Right renal pelvis (tissue), 4 donors: ENCODE measurements around the gene RRAGD. TPM values are rescaled to one million over a fixed set of nuclear protein-coding genes. Genes with fewer than 3 reads are reported as not detected.

ENCODE experiments used
- DNase-seq, 4 donors: peaks; one replicate each; pipeline ENCODE4 v3.0.0-alpha.2; 2013; ENCODE audit warnings: low read depth in 4 of 4, low spot score in 3 of 4, missing footprints in 1 of 4
- polyA plus RNA-seq, 4 donors: library from polyadenylated mRNA; unstranded; fragments of 120-200 nt; gene quantifications; one replicate each; pipeline ENCODE4 v1.2.1, GENCODE V29; 2013; ENCODE audit not compliant: insufficient read length in 4 of 4

RRAGD gene
- polyA plus RNA-seq, 4 donors, result 30.8 to 43.0 (median 36.1) TPM

- DNase-seq, result no peak
Observed at GRCh38 chr6:89348372-89348771, 63.7 kb downstream of the RRAGD start.

GRCh38 chr6:89347825-89348224 is 64.2 kb downstream of the RRAGD start:
- DNase-seq, result no peak

- no peak for DNase-seq
Observed at GRCh38 chr6:89346433-89346832, 65.6 kb downstream of the RRAGD start.

GRCh38 chr6:89339565-89339964 is 72.5 kb downstream of the RRAGD start:
- no peak for DNase-seq

- DNase-seq, result no peak
Observed at GRCh38 chr6:89335164-89335563, 76.9 kb downstream of the RRAGD start.

- no peak for DNase-seq
Observed at GRCh38 chr6:89330910-89331309, 81.2 kb downstream of the RRAGD start.

- DNase-seq, result no peak
Observed at GRCh38 chr6:89328976-89329375, 83.1 kb downstream of the RRAGD start.

GRCh38 chr6:89324304-89324703 is 87.8 kb downstream of the RRAGD start:
- no peak for DNase-seq

GRCh38 chr6:89323511-89323971 is 88.5 kb downstream of the RRAGD start:
- DNase-seq, result no peak

GRCh38 chr6:89321131-89321970 is 90.7 kb downstream of the RRAGD start:
- no peak for DNase-seq

GRCh38 chr6:89320012-89320559 is 92.0 kb downstream of the RRAGD start:
- no peak for DNase-seq

GRCh38 chr6:89317067-89317466 is 95.0 kb downstream of the RRAGD start:
- no peak for DNase-seq

GRCh38 chr6:89315249-89315885 is 96.7 kb downstream of the RRAGD start, which contains the start of gene GABRR2:
GABRR2 (minus strand) TSS chr6:89315299; CDS start chr6:89315165, 134 bp downstream.
- no peak for DNase-seq

- DNase-seq, result no peak
Observed at GRCh38 chr6:89314692-89315091, 97.4 kb downstream of the RRAGD start.

Other genes with a start within 250 kb of the RRAGD start
- gene GABRR1, start 194.9 kb downstream of the RRAGD start, polyA plus RNA-seq, result 1 to 10 TPM; 1.3 to 2.9 (median 2.4) TPM
- gene GABRR2, start 97.0 kb downstream of the RRAGD start, polyA plus RNA-seq, result 1 to 10 TPM; 1.1 to 2.3 (median 1.4) TPM
- 10 to 100 TPM; 54.8 to 69.7 (median 67.4) TPM for gene UBE2J1, start 59.6 kb downstream of the RRAGD start, polyA plus RNA-seq
- gene ANKRD6, start 20.9 kb upstream of the RRAGD start, polyA plus RNA-seq, result 10 to 100 TPM; 20.0 to 27.6 (median 24.1) TPM
- 10 to 100 TPM; 41.7 to 58.3 (median 54.4) TPM for gene LYRM2, start 226.5 kb upstream of the RRAGD start, polyA plus RNA-seq